ENCODE measurements around the gene PVALEF.

DNA sequence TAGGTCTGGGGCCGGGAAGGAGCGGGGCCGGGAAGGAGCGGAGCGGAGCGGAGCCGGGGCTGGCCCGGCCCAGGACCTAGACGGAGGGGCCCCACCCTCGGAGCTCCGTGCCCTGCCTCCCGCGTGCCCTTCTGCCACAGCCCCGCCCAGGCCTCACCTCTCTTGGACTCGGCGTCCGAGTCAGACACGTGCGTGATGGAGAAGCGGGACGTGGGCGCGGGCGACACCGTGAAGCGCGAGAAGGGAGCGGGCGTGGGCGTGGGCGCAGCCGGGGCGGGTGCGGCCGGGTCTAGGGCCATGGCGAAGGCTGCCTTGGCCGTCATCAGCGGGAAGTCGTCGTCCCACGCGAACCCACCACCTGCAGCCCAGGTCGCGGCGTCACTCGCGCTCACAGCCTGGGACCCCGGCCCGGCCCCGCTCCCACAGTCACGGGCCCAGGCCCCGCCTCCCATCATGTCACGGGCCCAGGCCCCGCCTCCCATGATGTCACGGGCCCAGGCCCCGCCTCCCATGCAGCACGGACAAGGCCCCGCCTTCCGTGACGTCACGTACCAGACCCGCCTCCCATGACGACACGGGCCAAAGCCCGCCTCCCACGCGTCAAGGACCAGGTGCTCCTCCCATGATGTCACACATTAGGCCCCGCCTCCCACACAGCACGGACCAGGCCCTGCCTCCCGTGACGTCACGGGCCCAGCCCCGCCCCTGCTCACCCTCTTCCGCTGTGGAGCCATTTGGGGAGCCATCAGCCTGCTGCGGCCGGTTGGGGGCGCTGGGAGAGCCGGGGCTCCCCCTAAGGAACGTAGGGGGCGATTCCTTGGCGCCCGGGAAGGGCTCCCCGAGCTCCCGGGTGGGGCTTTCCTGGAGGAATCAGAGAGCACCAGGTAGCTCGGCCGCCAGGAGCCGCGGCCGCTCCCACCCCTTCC lies 45.8 kb upstream of the PVALEF start:
- TF ChIP-seq, protein P1, sequence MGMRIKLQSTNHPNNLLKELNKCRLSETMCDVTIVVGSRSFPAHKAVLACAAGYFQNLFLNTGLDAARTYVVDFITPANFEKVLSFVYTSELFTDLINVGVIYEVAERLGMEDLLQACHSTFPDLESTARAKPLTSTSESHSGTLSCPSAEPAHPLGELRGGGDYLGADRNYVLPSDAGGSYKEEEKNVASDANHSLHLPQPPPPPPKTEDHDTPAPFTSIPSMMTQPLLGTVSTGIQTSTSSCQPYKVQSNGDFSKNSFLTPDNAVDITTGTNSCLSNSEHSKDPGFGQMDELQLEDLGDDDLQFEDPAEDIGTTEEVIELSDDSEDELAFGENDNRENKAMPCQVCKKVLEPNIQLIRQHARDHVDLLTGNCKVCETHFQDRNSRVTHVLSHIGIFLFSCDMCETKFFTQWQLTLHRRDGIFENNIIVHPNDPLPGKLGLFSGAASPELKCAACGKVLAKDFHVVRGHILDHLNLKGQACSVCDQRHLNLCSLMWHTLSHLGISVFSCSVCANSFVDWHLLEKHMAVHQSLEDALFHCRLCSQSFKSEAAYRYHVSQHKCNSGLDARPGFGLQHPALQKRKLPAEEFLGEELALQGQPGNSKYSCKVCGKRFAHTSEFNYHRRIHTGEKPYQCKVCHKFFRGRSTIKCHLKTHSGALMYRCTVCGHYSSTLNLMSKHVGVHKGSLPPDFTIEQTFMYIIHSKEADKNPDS (CRISPR knock-in tag; IDR thresholded peaks at IDR 0.05) = no peak
- TF ChIP-seq, protein P2, sequence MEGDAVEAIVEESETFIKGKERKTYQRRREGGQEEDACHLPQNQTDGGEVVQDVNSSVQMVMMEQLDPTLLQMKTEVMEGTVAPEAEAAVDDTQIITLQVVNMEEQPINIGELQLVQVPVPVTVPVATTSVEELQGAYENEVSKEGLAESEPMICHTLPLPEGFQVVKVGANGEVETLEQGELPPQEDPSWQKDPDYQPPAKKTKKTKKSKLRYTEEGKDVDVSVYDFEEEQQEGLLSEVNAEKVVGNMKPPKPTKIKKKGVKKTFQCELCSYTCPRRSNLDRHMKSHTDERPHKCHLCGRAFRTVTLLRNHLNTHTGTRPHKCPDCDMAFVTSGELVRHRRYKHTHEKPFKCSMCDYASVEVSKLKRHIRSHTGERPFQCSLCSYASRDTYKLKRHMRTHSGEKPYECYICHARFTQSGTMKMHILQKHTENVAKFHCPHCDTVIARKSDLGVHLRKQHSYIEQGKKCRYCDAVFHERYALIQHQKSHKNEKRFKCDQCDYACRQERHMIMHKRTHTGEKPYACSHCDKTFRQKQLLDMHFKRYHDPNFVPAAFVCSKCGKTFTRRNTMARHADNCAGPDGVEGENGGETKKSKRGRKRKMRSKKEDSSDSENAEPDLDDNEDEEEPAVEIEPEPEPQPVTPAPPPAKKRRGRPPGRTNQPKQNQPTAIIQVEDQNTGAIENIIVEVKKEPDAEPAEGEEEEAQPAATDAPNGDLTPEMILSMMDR (CRISPR knock-in tag; IDR thresholded peaks at IDR 0.05) = no peak
- TF ChIP-seq ZFP82 (CRISPR knock-in tag; IDR thresholded peaks at IDR 0.05; ENCODE audit: borderline replicate concordance) (no peak), MZF1 (CRISPR knock-in tag; IDR thresholded peaks at IDR 0.05; ENCODE audit: borderline replicate concordance) (no peak), NFE2 (CRISPR knock-in tag; IDR thresholded peaks at IDR 0.05) (no peak), ATF7-NPFF (CRISPR knock-in tag; IDR thresholded peaks at IDR 0.05; ENCODE audit: low read depth) (no peak), HDAC2 (CRISPR knock-in tag; IDR thresholded peaks at IDR 0.05) (no peak), JUN (CRISPR knock-in tag; IDR thresholded peaks at IDR 0.05) (no peak), ZNF296 (CRISPR knock-in tag; conservative IDR thresholded peaks at IDR 0.05) (no peak), ZBTB42 (CRISPR knock-in tag; IDR thresholded peaks at IDR 0.05) (no peak), CBX2 (IDR thresholded peaks at IDR 0.05; ENCODE audit: low read depth, low read length) (no peak), CBX2 (CRISPR knock-in tag; IDR thresholded peaks at IDR 0.05; ENCODE audit: low read depth) (no peak), KDM6A (CRISPR knock-in tag; IDR thresholded peaks at IDR 0.05; ENCODE audit: low read depth) (no peak), POLR2G (IDR thresholded peaks at IDR 0.05; ENCODE audit: low read depth, low read length) (no peak)
